ENCODE measurements around the gene SYNJ1.

- TF ChIP-seq, protein P1, sequence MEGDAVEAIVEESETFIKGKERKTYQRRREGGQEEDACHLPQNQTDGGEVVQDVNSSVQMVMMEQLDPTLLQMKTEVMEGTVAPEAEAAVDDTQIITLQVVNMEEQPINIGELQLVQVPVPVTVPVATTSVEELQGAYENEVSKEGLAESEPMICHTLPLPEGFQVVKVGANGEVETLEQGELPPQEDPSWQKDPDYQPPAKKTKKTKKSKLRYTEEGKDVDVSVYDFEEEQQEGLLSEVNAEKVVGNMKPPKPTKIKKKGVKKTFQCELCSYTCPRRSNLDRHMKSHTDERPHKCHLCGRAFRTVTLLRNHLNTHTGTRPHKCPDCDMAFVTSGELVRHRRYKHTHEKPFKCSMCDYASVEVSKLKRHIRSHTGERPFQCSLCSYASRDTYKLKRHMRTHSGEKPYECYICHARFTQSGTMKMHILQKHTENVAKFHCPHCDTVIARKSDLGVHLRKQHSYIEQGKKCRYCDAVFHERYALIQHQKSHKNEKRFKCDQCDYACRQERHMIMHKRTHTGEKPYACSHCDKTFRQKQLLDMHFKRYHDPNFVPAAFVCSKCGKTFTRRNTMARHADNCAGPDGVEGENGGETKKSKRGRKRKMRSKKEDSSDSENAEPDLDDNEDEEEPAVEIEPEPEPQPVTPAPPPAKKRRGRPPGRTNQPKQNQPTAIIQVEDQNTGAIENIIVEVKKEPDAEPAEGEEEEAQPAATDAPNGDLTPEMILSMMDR (IDR thresholded peaks at IDR 0.05) = no peak
- no peak for TF ChIP-seq POLR2A (IDR thresholded peaks at IDR 0.05)
Measured at GRCh38 chr21:32595431-32595830, 132.4 kb downstream of the SYNJ1 start.
